Ovary (tissue), 9 donors: ENCODE results near the gene NID1. TPM values are rescaled to one million over a fixed set of nuclear protein-coding genes. Genes with fewer than 3 reads are reported as not detected.
A peak's percentile ranks its signal among the peaks of the same experiment; 100 is the strongest.

Source experiments
- DNase-seq, 5 donors: peaks; one replicate each; pipeline ENCODE4 v3.0.0-alpha.2; 2019 to 2020
- H3K27ac ChIP-seq, 2 donors: fragments of 200-600 bp; one replicate each; pipeline versions ENCODE4 v1.5.1 to v1.8.0; 2019 to 2022
- H3K27me3 ChIP-seq: fragments of 200-600 bp; one replicate; pipeline ENCODE4 v1.8.0; 2022
- H3K36me3 ChIP-seq: fragments of 200-600 bp; sonication (generic); one replicate; pipeline ENCODE4 v1.5.1; 2019
- H3K4me1 ChIP-seq: one replicate; pipeline ENCODE4 v1.8.1; 2013; ENCODE audit warnings: mild to moderate bottlenecking, moderate library complexity; ENCODE audit not compliant: insufficient read depth
- H3K4me3 ChIP-seq: fragments of 200-600 bp; sonication (generic); one replicate; pipeline ENCODE4 v1.5.1; 2017
- H3K9me3 ChIP-seq, 2 donors: fragments of 200-600 bp in 1 of 2; sonication (generic) in 1 of 2; one replicate each; pipeline versions ENCODE4 v1.5.1 to v1.8.1; 2013 to 2019; ENCODE audit warnings: mild to moderate bottlenecking in 1 of 2, moderate library complexity in 1 of 2
- EP300 ChIP-seq: sonication (generic); formaldehyde crosslinking; IDR thresholded peaks from one replicate; pipeline ENCODE4 v1.6.1; 2017; ENCODE audit warnings: antibody characterized with exemption
- POLR2A ChIP-seq: fragments of 450-650 bp; IDR thresholded peaks from one replicate; pipeline ENCODE4 v1.6.1; 2017; ENCODE audit warnings: antibody characterized with exemption, mild to moderate bottlenecking, moderate library complexity
- WGBS, 3 donors: extraction: QIAGEN DNeasy Blood & Tissue Kit in 1 of 3; methylation state at CpG; one replicate each; pipeline versions ENCODE4 v1.1.5 to v1.1.7; 2013 to 2017; 5-methylcytosine and 5-hydroxymethylcytosine counted together
- intact Hi-C, 4 donors: fragments of 100-400 bp; cut with DNase I; formaldehyde crosslinking; loops; one replicate each; pipeline versions ENCODE4 v1.11.0 to v1.15.1; 2022 to 2023
- polyA plus RNA-seq, 2 donors: library from polyadenylated mRNA; stranded (reverse); fragments of 200-250 nt in 1 of 2; fragments of 350-450 nt in 1 of 2; fragmentation: Illumina TruSeq in 1 of 2; extraction: RNeasy Lipid Tissue Mini Kit (QIAGEN cat#74804) in 1 of 2; gene quantifications; one replicate each; pipeline ENCODE4 v1.2.3, GENCODE V29; 2013 to 2014
- total RNA-seq, 7 donors: library from RNA; depleted of rRNA in 2 of 7; stranded (reverse); fragments of >200 nt in 2 of 7; fragmentation: NEBNext Ultra II Directional in 3 of 7; extraction: Animal tissue kit (Norgen Biotek cat#: 25700) in 3 of 7; gene quantifications; one replicate each; pipeline versions ENCODE4 v1.1.0 to v1.2.4, GENCODE V29; 2016 to 2023
- TF ChIP-seq, protein P1 (sequence below), 3 donors: fragments of 450-650 bp in 2 of 3; fragments of 200-600 bp in 1 of 3; IDR thresholded peaks; one replicate each; pipeline versions ENCODE4 v1.5.1 to v1.8.0; 2016 to 2022; ENCODE audit warnings: antibody characterized with exemption in 3 of 3, mild to moderate bottlenecking in 1 of 3
- donor health status: DM: no; HTN: no; CAD: no; lungs with moderate emphysema.
- donor health status: DM: no; HTN: no; CAD: no.
- donor health status: Bipolar disorder and iron deficiency.
- donor health status: DM: yes; HTN: yes; CAD: no.
- donor health status: DM: no; HTN: no; CAD: no.
- donor health status: DM: yes; HTN: yes; CAD: no.

Gene NID1
- total and polyA plus RNA-seq, 9 donors: 59.2 to 147 (median 76.4) TPM

GRCh38 chr1:236041631-236042618 is 23.0 kb downstream of the NID1 start:
- TF ChIP-seq, protein P1, sequence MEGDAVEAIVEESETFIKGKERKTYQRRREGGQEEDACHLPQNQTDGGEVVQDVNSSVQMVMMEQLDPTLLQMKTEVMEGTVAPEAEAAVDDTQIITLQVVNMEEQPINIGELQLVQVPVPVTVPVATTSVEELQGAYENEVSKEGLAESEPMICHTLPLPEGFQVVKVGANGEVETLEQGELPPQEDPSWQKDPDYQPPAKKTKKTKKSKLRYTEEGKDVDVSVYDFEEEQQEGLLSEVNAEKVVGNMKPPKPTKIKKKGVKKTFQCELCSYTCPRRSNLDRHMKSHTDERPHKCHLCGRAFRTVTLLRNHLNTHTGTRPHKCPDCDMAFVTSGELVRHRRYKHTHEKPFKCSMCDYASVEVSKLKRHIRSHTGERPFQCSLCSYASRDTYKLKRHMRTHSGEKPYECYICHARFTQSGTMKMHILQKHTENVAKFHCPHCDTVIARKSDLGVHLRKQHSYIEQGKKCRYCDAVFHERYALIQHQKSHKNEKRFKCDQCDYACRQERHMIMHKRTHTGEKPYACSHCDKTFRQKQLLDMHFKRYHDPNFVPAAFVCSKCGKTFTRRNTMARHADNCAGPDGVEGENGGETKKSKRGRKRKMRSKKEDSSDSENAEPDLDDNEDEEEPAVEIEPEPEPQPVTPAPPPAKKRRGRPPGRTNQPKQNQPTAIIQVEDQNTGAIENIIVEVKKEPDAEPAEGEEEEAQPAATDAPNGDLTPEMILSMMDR (IDR thresholded peaks at IDR 0.05): no peak
- TF ChIP-seq POLR2A (no peak), EP300 (no peak)
- Histone ChIP-seq H3K27ac (no peak overlapping the region), H3K27me3 (no peaks in the 10 kb centered on the region), H3K4me3 (no peak overlapping the region), H3K9me3 (no peaks in the 10 kb centered on the region), H3K4me1 (peaks cover 9% of the 10 kb centered on the region), H3K36me3 (peaks cover 3% of the 10 kb centered on the region)
- 90 to 96% (median 92%) methylated on average over 17 of the region's 17 CpGs for WGBS, 3 donors
- intact Hi-C loops: no loop called here
- no peak for DNase-seq

DNA sequence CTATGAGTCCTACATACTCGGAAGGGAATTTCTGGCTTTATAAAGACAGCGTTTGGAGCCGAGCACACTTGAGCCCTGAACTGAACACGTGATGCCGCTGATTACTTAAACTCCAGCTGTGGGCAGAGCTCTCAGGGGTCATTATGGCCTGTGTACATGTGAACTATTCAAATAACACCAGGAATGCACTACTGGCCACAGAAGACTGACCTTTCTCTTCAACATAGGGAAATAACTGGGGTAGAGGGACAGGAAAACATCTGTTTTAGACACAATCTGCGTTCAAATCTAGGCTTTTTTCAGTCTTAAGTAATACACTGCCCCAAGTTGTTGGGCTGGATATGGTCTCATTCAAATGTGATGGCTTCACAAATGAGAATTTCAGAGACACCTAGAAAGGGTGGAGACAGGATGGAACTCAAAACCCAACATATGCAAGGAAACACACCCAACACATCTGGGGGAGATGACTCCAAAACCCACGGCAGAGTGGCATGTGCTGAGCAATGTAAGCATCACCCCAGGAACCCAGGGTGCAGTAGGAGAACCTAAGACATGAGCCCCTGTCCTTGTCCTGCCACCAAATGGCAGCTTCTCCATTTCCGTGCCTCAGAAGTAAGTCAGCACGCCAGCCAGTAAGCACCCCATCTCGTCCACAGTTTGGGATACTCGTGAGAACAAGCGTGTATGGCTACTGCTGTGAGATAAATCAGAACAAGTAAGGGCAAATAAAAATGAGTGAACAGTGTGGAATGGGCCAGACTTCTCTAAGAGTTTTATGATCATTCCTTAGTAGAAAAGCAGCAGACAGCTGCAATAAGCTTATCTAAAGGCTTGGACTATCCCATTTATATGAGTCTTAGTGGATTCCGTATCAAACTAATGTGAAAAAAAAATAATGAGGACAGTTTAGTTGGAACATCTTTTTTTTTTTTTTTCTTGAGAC is 24.9 kb downstream of the NID1 start:
- no peaks in the 10 kb centered on the region for H3K36me3 ChIP-seq

DNA sequence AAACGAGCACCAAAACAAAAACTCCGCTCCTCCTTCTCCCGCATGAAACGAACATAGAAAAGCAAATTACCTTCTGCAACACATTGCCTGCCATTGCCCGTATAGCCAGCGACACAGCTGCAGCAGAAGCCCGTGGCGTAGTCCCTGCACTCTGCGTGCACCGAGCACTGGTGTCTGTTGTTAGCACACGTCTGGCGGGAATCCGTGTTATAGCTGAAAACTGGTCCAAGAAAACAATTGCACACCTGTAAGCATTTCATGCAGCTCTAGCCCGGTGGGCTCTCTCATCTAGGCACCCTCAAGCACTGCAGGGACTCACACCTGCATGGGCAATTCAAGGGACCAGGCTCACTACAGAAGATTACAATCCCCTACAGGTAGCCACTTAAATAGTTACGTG is 26.9 kb downstream of the NID1 start:
- no peaks in the 10 kb centered on the region for H3K9me3 ChIP-seq
- WGBS, 3 donors: 95 to 97% (median 96%) methylated on average over 15 of the region's 15 CpGs
- no peak overlapping the region for H3K4me3 ChIP-seq
- no peaks in the 10 kb centered on the region for H3K27me3 ChIP-seq
- no peak for DNase-seq
- no peak overlapping the region for H3K27ac ChIP-seq
- H3K36me3 ChIP-seq: no peaks in the 10 kb centered on the region
- TF ChIP-seq, protein P1 (IDR thresholded peaks at IDR 0.05): no peak
- TF ChIP-seq EP300: no peak
- TF ChIP-seq POLR2A: no peak
- intact Hi-C loops: no loop called here
- peaks cover 15% of the 10 kb centered on the region for H3K4me1 ChIP-seq

More for the DNA sequence above, 24.9 kb downstream of the NID1 start:
- 18 to 33% (median 20%) methylated on average over 13 of the region's 13 CpGs for WGBS, 3 donors
- Histone ChIP-seq H3K27ac (peak overlapping the region in 1 of 2 donors; percentile 44), H3K9me3 (no peaks in the 10 kb centered on the region), H3K4me1 (peaks cover 15% of the 10 kb centered on the region), H3K4me3 (no peak overlapping the region), H3K27me3 (no peaks in the 10 kb centered on the region)
- DNase-seq: peak in 2 of 5 donors; percentile 50 to 58
- no peak for TF ChIP-seq EP300
- TF ChIP-seq POLR2A: no peak
- TF ChIP-seq, protein P1 (IDR thresholded peaks at IDR 0.05): no peak
- intact Hi-C loops: no loop called here

GRCh38 chr1:236035681-236036101 is 29.2 kb downstream of the NID1 start:
- H3K27me3 ChIP-seq: no peaks in the 10 kb centered on the region
- H3K9me3 ChIP-seq: no peaks in the 10 kb centered on the region
- H3K36me3 ChIP-seq: no peaks in the 10 kb centered on the region
- TF ChIP-seq EP300: no peak
- TF ChIP-seq POLR2A: no peak
- TF ChIP-seq, protein P1 (IDR thresholded peaks at IDR 0.05): no peak
- WGBS, 3 donors: 24 to 37% (median 30%) methylated on average over 8 of the region's 8 CpGs
- intact Hi-C loops: no loop called here
- H3K4me3 ChIP-seq: no peak overlapping the region
- peaks cover 14% of the 10 kb centered on the region for H3K4me1 ChIP-seq
- DNase-seq: peak in 2 of 5 donors; percentile 52 to 69
- peak overlapping the region in 1 of 2 donors; percentile 3 for H3K27ac ChIP-seq
